ENCODE measurements around the gene C19orf85.

The C19orf85 gene

GRCh38 chr19:55419624-55420236 lies 44.8 kb downstream of the C19orf85 start:
- H3K36me3 ChIP-seq: peaks cover 10% of the 10 kb centered on the region; the same call in 1 of the 2 replicates
- TF ChIP-seq Cebpa-rat (IDR thresholded peaks at IDR 0.05): no peak
- H4K20me1 ChIP-seq: no peaks in the 10 kb centered on the region
- H3K4me2 ChIP-seq: 0 out of 2 replicates have a peak overlapping the region, but pooled peaks have one; percentile 28
- H3K4me1 ChIP-seq: peaks cover 50% of the 10 kb centered on the region
- peak overlapping the region; percentile 11; the same call in 1 of the 2 replicates for H3K4me3 ChIP-seq
- H3K9me3 ChIP-seq: peaks cover 15% of the 10 kb centered on the region
- no peak overlapping the region for H3K9ac ChIP-seq
- H3K27ac ChIP-seq: peak overlapping the region; percentile 28; the same call in 1 of the 2 replicates
- H3K27me3 ChIP-seq: no peaks in the 10 kb centered on the region

GRCh38 chr19:55419103-55419502 lies 45.4 kb downstream of the C19orf85 start:
- Histone ChIP-seq H3K4me2 (peak overlapping the region; percentile 28; the same call in 1 of the 2 replicates), H3K27ac (peak overlapping the region; percentile 28; the same call in 1 of the 2 replicates), H3K4me3 (0 out of 2 replicates have a peak overlapping the region, but pooled peaks have one; percentile 11), H3K9ac (no peak overlapping the region), H3K36me3 (peaks cover 10% of the 10 kb centered on the region; the same call in 1 of the 2 replicates), H4K20me1 (no peaks in the 10 kb centered on the region), H3K27me3 (no peaks in the 10 kb centered on the region), H3K9me3 (peaks cover 15% of the 10 kb centered on the region), H3K4me1 (peaks cover 50% of the 10 kb centered on the region)
- no peak for TF ChIP-seq Cebpa-rat (IDR thresholded peaks at IDR 0.05)

GRCh38 chr19:55418185-55418584 lies 46.4 kb downstream of the C19orf85 start:
- TF ChIP-seq Cebpa-rat (IDR thresholded peaks at IDR 0.05): no peak
- H3K4me1 ChIP-seq: peaks cover 50% of the 10 kb centered on the region
- no peaks in the 10 kb centered on the region for H3K27me3 ChIP-seq
- H3K27ac ChIP-seq: no peak overlapping the region
- H3K9me3 ChIP-seq: peaks cover 15% of the 10 kb centered on the region
- peaks cover 10% of the 10 kb centered on the region; the same call in 1 of the 2 replicates for H3K36me3 ChIP-seq
- H4K20me1 ChIP-seq: no peaks in the 10 kb centered on the region
- no peak overlapping the region for H3K4me3 ChIP-seq
- H3K4me2 ChIP-seq: peak overlapping the region; percentile 31
- no peak overlapping the region for H3K9ac ChIP-seq
